ENCODE measurements around the gene FAM83G.
"Not testable (repeated sequence)": the region's sequence is repeated elsewhere in the genome, so short reads cannot be mapped to it uniquely, and the experiment has no call there.

GRCh38 chr17:19046782-19047375 is 42.3 kb upstream of the FAM83G start, which contains the start of gene GRAP:
- TF ChIP-seq, protein P1, sequence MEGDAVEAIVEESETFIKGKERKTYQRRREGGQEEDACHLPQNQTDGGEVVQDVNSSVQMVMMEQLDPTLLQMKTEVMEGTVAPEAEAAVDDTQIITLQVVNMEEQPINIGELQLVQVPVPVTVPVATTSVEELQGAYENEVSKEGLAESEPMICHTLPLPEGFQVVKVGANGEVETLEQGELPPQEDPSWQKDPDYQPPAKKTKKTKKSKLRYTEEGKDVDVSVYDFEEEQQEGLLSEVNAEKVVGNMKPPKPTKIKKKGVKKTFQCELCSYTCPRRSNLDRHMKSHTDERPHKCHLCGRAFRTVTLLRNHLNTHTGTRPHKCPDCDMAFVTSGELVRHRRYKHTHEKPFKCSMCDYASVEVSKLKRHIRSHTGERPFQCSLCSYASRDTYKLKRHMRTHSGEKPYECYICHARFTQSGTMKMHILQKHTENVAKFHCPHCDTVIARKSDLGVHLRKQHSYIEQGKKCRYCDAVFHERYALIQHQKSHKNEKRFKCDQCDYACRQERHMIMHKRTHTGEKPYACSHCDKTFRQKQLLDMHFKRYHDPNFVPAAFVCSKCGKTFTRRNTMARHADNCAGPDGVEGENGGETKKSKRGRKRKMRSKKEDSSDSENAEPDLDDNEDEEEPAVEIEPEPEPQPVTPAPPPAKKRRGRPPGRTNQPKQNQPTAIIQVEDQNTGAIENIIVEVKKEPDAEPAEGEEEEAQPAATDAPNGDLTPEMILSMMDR (conservative IDR thresholded peaks at IDR 0.05; ENCODE audit: low read length): not testable (repeated sequence)
- TF ChIP-seq EZH2phosphoT487 (IDR thresholded peaks at IDR 0.05; ENCODE audit: borderline replicate concordance): not testable (repeated sequence)

Data from Loucy (cell line).